Dermis microvascular lymphatic vessel endothelial cell (primary cell): ENCODE measurements around the gene TXNDC11. TPM values are rescaled to one million over a fixed set of nuclear protein-coding genes. Genes with fewer than 3 reads are reported as not detected.
A peak's percentile ranks its signal among the peaks of the same experiment; 100 is the strongest.

Experiments
- DNase-seq, 2 donors: peaks; one replicate each; pipeline versions ENCODE4 v3.0.0 to v3.0.0-alpha.2; 2010; ENCODE audit warnings: low read depth in 2 of 2
- total RNA-seq: library from RNA; depleted of rRNA; stranded (reverse); fragments of >200 nt; gene quantifications from 2 replicates; pipeline ENCODE4 v1.2.1, GENCODE V29; 2014

TXNDC11 gene
- total RNA-seq, 1 donor from 2014 or later, result 17.6 TPM

- DNase-seq, result peak in 1 of 2 donors; percentile 39
Measured at GRCh38 chr16:11632455-11632939, 110.2 kb downstream of the TXNDC11 start.

- no peak for DNase-seq
Measured at GRCh38 chr16:11631214-11631613, 111.4 kb downstream of the TXNDC11 start.

DNA sequence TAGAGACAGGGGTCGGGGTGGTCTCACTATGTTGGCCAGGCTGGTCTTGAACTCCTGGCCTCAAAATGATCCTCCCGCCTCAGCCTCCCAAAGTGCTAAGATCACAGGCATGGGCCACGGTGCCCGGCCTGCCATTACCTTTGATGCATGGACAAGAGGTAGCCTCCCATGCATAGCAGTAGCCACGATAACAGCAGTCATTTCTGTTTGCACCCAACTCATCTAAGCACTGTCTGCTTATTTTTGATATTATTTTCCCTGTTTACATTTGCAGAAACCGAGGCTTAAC lies 111.9 kb downstream of the TXNDC11 start:
- no peak for DNase-seq

DNA sequence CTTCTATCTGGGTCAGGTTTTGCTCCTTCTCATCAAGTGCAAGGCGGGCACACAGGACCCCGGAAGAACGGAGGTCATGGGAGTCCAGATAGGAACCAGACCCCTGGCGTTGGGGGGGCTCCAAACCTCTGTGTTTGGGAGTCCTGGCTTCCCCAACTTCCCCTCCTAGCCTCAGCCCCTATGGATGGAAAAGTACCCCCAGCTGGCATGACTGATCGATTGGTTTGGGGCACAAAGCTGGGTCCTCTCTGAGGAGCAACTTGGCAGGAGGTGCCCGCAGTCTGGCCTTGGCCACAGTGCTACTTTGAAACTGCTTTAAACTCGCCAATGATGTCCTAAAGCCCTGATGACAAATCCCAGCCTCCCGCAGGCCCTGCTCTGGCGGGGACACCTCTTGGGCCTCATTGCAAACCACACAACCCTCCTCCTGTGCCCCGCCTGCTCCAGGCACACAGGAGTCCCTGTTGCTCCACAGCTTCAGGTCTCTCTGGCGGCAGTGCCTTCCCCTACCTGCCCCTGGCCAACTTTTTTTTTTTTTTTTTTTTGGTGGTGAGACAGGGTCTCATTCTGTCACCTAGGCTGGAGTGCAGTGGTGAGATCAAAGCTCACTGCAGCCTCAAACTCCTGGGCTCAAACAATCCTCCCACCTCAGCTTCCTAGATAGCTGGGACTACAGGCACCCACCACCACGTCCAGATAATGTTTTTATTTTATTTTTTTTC lies 112.5 kb downstream of the TXNDC11 start:
- no peak for DNase-seq

Other genes with a start within 250 kb of the TXNDC11 start
- gene LITAF, start 155.9 kb downstream of the TXNDC11 start, total RNA-seq, result 0.90 and 3.8 TPM in 2 replicates
- gene SNN, start 74.4 kb downstream of the TXNDC11 start, total RNA-seq, result 41.6 and 46.0 TPM in 2 replicates
- gene ZC3H7A, start 54.4 kb upstream of the TXNDC11 start, total RNA-seq, result 35.7 and 56.5 TPM in 2 replicates
- gene RSL1D1, start 108.7 kb upstream of the TXNDC11 start, total RNA-seq, result 30.6 and 31.4 TPM in 2 replicates
- gene GSPT1, start 173.1 kb upstream of the TXNDC11 start, total RNA-seq, result 34.3 and 37.8 TPM in 2 replicates
- gene NPIPB2, start 199.2 kb upstream of the TXNDC11 start, total RNA-seq, result 1.3 and 4.0 TPM in 2 replicates
- gene TNFRSF17, start 222.4 kb upstream of the TXNDC11 start, total RNA-seq, result not detected in 2 replicates
- gene SNX29, start 233.9 kb upstream of the TXNDC11 start, total RNA-seq, result 9.9 and 14.7 TPM in 2 replicates